ENCODE results near the gene ALPK3. TPM values are rescaled to one million over a fixed set of nuclear protein-coding genes. Genes with fewer than 3 reads are reported as not detected.

ALPK3 gene
- total RNA-seq, 1 donor from 2014 or later = 10.8 TPM

GRCh38 chr15:84824260-84825007 lies 7.3 kb downstream of the ALPK3 start:
- no peak for DNase-seq (ENCODE audit: extremely low spot score, unreplicated experiment)
- no peaks in the 10 kb centered on the region for H3K36me3 Mint-ChIP-seq
- H3K4me1 Mint-ChIP-seq (ENCODE audit: unreplicated experiment) = peaks cover 19% of the 10 kb centered on the region
- H3K9me3 Mint-ChIP-seq = no peaks in the 10 kb centered on the region
- no peak overlapping the region for H3K4me3 Mint-ChIP-seq
- TF ChIP-seq CTCF (conservative IDR thresholded peaks at IDR 0.05) = no peak
- no peaks in the 10 kb centered on the region for H3K27me3 Mint-ChIP-seq
- no peak overlapping the region for H3K27ac Mint-ChIP-seq

- Mint-ChIP-seq H3K27ac (no peak overlapping the region), H3K4me3 (no peak overlapping the region), H3K9me3 (no peaks in the 10 kb centered on the region), H3K4me1 (ENCODE audit: unreplicated experiment) (peaks cover 23% of the 10 kb centered on the region), H3K36me3 (peaks cover 4% of the 10 kb centered on the region), H3K27me3 (no peaks in the 10 kb centered on the region)
- TF ChIP-seq CTCF (conservative IDR thresholded peaks at IDR 0.05) = peak; percentile 27
- DNase-seq (ENCODE audit: extremely low spot score, unreplicated experiment) = no peak
These were observed 9.2 kb downstream of the ALPK3 start for GRCh38 chr15:84826369-84826823.

- Mint-ChIP-seq H3K27ac (no peak overlapping the region), H3K4me1 (ENCODE audit: unreplicated experiment) (peaks cover 18% of the 10 kb centered on the region), H3K9me3 (no peaks in the 10 kb centered on the region), H3K36me3 (peaks cover 4% of the 10 kb centered on the region), H3K4me3 (no peak overlapping the region), H3K27me3 (no peaks in the 10 kb centered on the region)
- TF ChIP-seq CTCF (conservative IDR thresholded peaks at IDR 0.05) = no peak
- no peak for DNase-seq (ENCODE audit: extremely low spot score, unreplicated experiment)
These were observed 10.1 kb downstream of the ALPK3 start for GRCh38 chr15:84827246-84827645.

- Mint-ChIP-seq H3K9me3 (no peaks in the 10 kb centered on the region), H3K27ac (no peak overlapping the region), H3K36me3 (peaks cover 4% of the 10 kb centered on the region), H3K4me1 (ENCODE audit: unreplicated experiment) (peaks cover 21% of the 10 kb centered on the region), H3K4me3 (no peak overlapping the region), H3K27me3 (no peaks in the 10 kb centered on the region)
- no peak for TF ChIP-seq CTCF (conservative IDR thresholded peaks at IDR 0.05)
- no peak for DNase-seq (ENCODE audit: extremely low spot score, unreplicated experiment)
These were observed 11.1 kb downstream of the ALPK3 start for GRCh38 chr15:84828086-84828908.

GRCh38 chr15:84829428-84829827 lies 12.3 kb downstream of the ALPK3 start:
- Mint-ChIP-seq H3K27me3 (no peaks in the 10 kb centered on the region), H3K36me3 (peaks cover 4% of the 10 kb centered on the region), H3K9me3 (no peaks in the 10 kb centered on the region), H3K4me1 (ENCODE audit: unreplicated experiment) (peaks cover 15% of the 10 kb centered on the region), H3K27ac (no peak overlapping the region), H3K4me3 (no peak overlapping the region)
- no peak for TF ChIP-seq CTCF (conservative IDR thresholded peaks at IDR 0.05)
- no peak for DNase-seq (ENCODE audit: extremely low spot score, unreplicated experiment)

All from type B pancreatic cell (in vitro differentiated cells).